B cell (primary cell): Measurements from ENCODE around the gene CCDC34. TPM values are rescaled to one million over a fixed set of nuclear protein-coding genes. Genes with fewer than 3 reads are reported as not detected.

Experiments
- ATAC-seq: fragments of 200-7000 bp; cut with Tn5 transposase; one replicate; pipeline ENCODE4 v1.10.0; 2021; ENCODE audit warnings: low read depth, mild to moderate bottlenecking, moderate number of reproducible peaks, moderate library complexity
- CTCF ChIA-PET: fragments of 350-600 bp; sonication (Branson Sonifier 250); formaldehyde crosslinking; loops from one replicate; lab custom pipeline; 2021; ENCODE audit warnings: antibody characterized with exemption, inconsistent platforms; lab: Charles Lee
- POLR2A ChIA-PET: fragments of 350-600 bp; sonication (Branson Sonifier 250); formaldehyde crosslinking; loops from one replicate; lab custom pipeline; 2021; ENCODE audit warnings: antibody characterized with exemption; lab: Charles Lee
- DNase-seq: peaks from one replicate; pipeline ENCODE4 v3.0.0; 2013
- H2AFZ ChIP-seq: 2 replicates; pipeline ENCODE4 v1.6.1; 2012; ENCODE audit warnings: mild to moderate bottlenecking, low read depth, low read length; ENCODE audit not compliant: insufficient read depth, poor library complexity, severe bottlenecking
- H3K27ac ChIP-seq, 2 donors: 1 replicate in 1 of 2; 2 replicates in 1 of 2; pipeline ENCODE4 v1.5.1; 2012 to 2013; ENCODE audit warnings: low read length in 2 of 2, mild to moderate bottlenecking in 2 of 2, moderate library complexity in 1 of 2
- H3K27me3 ChIP-seq, 4 experiments: fragments of 200-600 bp in 1 of 4; sonication (generic) in 1 of 4; replicated peaks in 1 of 4; 1 replicate in 2 of 4; 2 replicates in 2 of 4; pipeline versions ENCODE4 v1.6.1 to v1.7.0; 2013 to 2016; ENCODE audit warnings: low read length in 3 of 4, mild to moderate bottlenecking in 2 of 4, mixed read lengths in 1 of 4, moderate library complexity in 1 of 4; ENCODE audit not compliant: insufficient read depth in 4 of 4, control insufficient read depth in 3 of 4; ENCODE audit errors: control extremely low read depth in 1 of 4
- H3K36me3 ChIP-seq, 2 experiments: replicated peaks in 1 of 2; 1 replicate in 1 of 2; 2 replicates in 1 of 2; pipeline versions ENCODE4 v1.6.1 to v1.7.1; 2013; ENCODE audit warnings: low read length in 1 of 2; ENCODE audit not compliant: insufficient read depth in 2 of 2, control insufficient read depth in 1 of 2; ENCODE audit errors: control extremely low read depth in 1 of 2, extremely low read depth in 1 of 2
- H3K4me1 ChIP-seq, 2 donors: fragments of 200-600 bp in 1 of 2; sonication (generic) in 1 of 2; 1 replicate in 1 of 2; 2 replicates in 1 of 2; pipeline versions ENCODE4 v1.5.1 to v1.6.1; 2013 to 2017; ENCODE audit warnings: low read length in 2 of 2; ENCODE audit not compliant: control insufficient read depth in 2 of 2, insufficient read depth in 2 of 2
- H3K4me2 ChIP-seq: replicated peaks from 2 replicates; pipeline ENCODE3; 2012; ENCODE audit warnings: mild to moderate bottlenecking, low read depth, low read length; ENCODE audit not compliant: poor library complexity, severe bottlenecking
- H3K4me3 ChIP-seq, 5 experiments: fragments of 200-600 bp in 1 of 5; sonication (generic) in 1 of 5; 1 replicate in 3 of 5; 2 replicates in 2 of 5; pipeline versions ENCODE4 v1.5.1 to v1.7.0; 2011 to 2016; ENCODE audit warnings: low read length in 4 of 5, mild to moderate bottlenecking in 4 of 5, low read depth in 2 of 5, control low read depth in 1 of 5, moderate library complexity in 1 of 5; ENCODE audit not compliant: insufficient read depth in 1 of 5; ENCODE audit errors: control extremely low read depth in 1 of 5, extremely low read depth in 1 of 5
- H3K79me2 ChIP-seq: fragments of 200-600 bp; sonication (generic); one replicate; pipeline ENCODE4 v1.6.0; 2016; ENCODE audit warnings: low read length; ENCODE audit not compliant: control insufficient read depth, insufficient read depth
- H3K9ac ChIP-seq: fragments of 200-600 bp; sonication (generic); 2 replicates; pipeline ENCODE4 v1.6.1; 2017; ENCODE audit warnings: mild to moderate bottlenecking, low read length, moderate library complexity
- H3K9me3 ChIP-seq, 3 donors: one replicate each; pipeline versions ENCODE4 v1.6.1 to v1.7.1; 2013; ENCODE audit warnings: low read length in 2 of 3; ENCODE audit not compliant: control insufficient read depth in 2 of 3, insufficient read depth in 1 of 3; ENCODE audit errors: control extremely low read depth in 1 of 3
- H4K20me1 ChIP-seq: 2 replicates; pipeline ENCODE4 v1.6.0; 2012; ENCODE audit warnings: mild to moderate bottlenecking, low read length; ENCODE audit not compliant: insufficient read depth, control insufficient read depth, poor library complexity, severe bottlenecking
- H3K27ac Mint-ChIP-seq: one replicate; pipeline ENCODE4 v1.8.0; 2021; ENCODE audit warnings: mixed read lengths
- H3K27me3 Mint-ChIP-seq: one replicate; pipeline ENCODE4 v1.8.0; 2021; ENCODE audit warnings: mixed read lengths
- H3K4me1 Mint-ChIP-seq: one replicate; pipeline ENCODE4 v1.8.0; 2021; ENCODE audit warnings: mixed read lengths
- H3K4me3 Mint-ChIP-seq: one replicate; pipeline ENCODE4 v1.8.0; 2021; ENCODE audit warnings: mixed read lengths
- H3K9me3 Mint-ChIP-seq: one replicate; pipeline ENCODE4 v1.8.0; 2022; ENCODE audit warnings: mixed read lengths; ENCODE audit not compliant: insufficient read depth
- EZH2 ChIP-seq: IDR thresholded peaks from 2 replicates; pipeline ENCODE4 v1.6.1; 2012; ENCODE audit warnings: borderline replicate concordance, low read depth, mild to moderate bottlenecking, moderate library complexity, low read length; ENCODE audit not compliant: insufficient read depth, poor library complexity, severe bottlenecking
- WGBS: methylation state at CpG from one replicate; pipeline ENCODE4 v1.1.5; 2013; ENCODE audit warnings: missing lambda C conversion rate; ENCODE audit not compliant: insufficient coverage; 5-methylcytosine and 5-hydroxymethylcytosine counted together
- intact Hi-C: fragments of 100-400 bp; cut with micrococcal nuclease; formaldehyde crosslinking; loops from one replicate; pipeline ENCODE4 v1.10.0; 2022
- polyA plus RNA-seq: library from polyadenylated mRNA; depleted of rRNA; stranded (reverse); fragments of >200 nt; gene quantifications from 2 replicates; pipeline ENCODE4 v1.2.3, GENCODE V29; 2012
- total RNA-seq, 2 donors: library from RNA; stranded (reverse); fragments of 120-200 nt in 1 of 2; gene quantifications; 1 replicate in 1 of 2; 2 replicates in 1 of 2; pipeline versions ENCODE4 v1.2.3 to v1.2.4, GENCODE V29; 2013 to 2022
- TF ChIP-seq, protein P1 (sequence below): fragments of 200-600 bp; IDR thresholded peaks from one replicate; pipeline ENCODE4 v1.8.0; 2022; ENCODE audit warnings: antibody characterized with exemption, mild to moderate bottlenecking

The CCDC34 gene
- total and polyA plus RNA-seq, 2 donors (not counting 1 experiment from before 2014, with no cell fraction given): 0.94 to 4.1 TPM

DNA sequence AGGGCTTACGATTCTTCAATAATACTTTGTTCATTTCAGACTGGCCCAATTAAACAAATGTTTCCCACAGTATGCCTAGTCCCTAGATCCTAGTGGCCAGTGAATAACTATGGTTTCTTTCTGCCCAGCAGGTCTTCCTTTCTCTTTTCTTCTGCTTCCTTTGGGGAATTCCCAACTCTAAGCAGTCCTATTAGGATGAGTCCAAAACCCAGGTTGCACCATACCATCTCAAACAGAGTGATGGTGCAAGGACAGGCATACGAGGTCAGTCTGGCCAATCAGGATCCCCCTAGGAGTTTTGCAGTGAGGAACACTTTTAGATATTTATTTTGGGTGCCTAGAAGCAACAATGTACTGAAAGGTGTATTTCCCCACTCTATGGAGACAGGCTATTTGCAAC is 41.4 kb upstream of the CCDC34 start:
- H3K36me3 ChIP-seq: no peaks in the 10 kb centered on the region
- Mint-ChIP-seq H3K27me3 (no peaks in the 10 kb centered on the region), H3K27ac (no peak overlapping the region), H3K4me3 (no peak overlapping the region), H3K9me3 (no peaks in the 10 kb centered on the region), H3K4me1 (no peaks in the 10 kb centered on the region)
- H3K4me1 ChIP-seq: no peaks in the 10 kb centered on the region
- no peaks in the 10 kb centered on the region for H3K79me2 ChIP-seq
- H3K9me3 ChIP-seq: no peaks in the 10 kb centered on the region
- no peak for ATAC-seq
- no peak overlapping the region for H3K9ac ChIP-seq
- POLR2A ChIA-PET: no interaction called here
- intact Hi-C loops: no loop called here
- CTCF ChIA-PET: no interaction called here
- H3K27ac ChIP-seq: no peak overlapping the region
- no peak overlapping the region for H2AFZ ChIP-seq
- H3K4me2 ChIP-seq: no peak overlapping the region
- H3K27me3 ChIP-seq: no peaks in the 10 kb centered on the region
- no peak for DNase-seq
- 90% methylated on average over 2 of the region's 2 CpGs for WGBS
- no peak for TF ChIP-seq EZH2
- TF ChIP-seq, protein P1, sequence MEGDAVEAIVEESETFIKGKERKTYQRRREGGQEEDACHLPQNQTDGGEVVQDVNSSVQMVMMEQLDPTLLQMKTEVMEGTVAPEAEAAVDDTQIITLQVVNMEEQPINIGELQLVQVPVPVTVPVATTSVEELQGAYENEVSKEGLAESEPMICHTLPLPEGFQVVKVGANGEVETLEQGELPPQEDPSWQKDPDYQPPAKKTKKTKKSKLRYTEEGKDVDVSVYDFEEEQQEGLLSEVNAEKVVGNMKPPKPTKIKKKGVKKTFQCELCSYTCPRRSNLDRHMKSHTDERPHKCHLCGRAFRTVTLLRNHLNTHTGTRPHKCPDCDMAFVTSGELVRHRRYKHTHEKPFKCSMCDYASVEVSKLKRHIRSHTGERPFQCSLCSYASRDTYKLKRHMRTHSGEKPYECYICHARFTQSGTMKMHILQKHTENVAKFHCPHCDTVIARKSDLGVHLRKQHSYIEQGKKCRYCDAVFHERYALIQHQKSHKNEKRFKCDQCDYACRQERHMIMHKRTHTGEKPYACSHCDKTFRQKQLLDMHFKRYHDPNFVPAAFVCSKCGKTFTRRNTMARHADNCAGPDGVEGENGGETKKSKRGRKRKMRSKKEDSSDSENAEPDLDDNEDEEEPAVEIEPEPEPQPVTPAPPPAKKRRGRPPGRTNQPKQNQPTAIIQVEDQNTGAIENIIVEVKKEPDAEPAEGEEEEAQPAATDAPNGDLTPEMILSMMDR: no peak
- H4K20me1 ChIP-seq: no peaks in the 10 kb centered on the region
- no peak overlapping the region for H3K4me3 ChIP-seq

DNA sequence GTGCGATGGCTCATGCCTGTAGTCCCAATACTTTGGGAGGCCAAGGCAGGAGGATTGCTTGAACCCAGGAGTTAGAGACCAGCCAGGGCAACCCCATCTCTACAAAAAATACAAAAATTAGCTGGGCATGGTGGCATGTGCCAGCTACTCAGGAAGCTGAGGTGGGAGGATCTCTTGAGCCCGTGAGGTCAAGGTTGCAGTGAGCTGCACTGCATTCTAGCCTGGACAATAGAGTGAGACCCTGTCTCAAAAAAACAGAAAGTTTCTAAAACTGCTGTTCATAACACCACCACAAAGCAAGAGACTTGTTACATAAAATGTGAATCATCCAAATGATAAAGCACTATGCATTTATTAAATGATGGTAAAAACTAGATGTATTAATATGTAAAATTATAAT is 40.2 kb upstream of the CCDC34 start:
- Histone ChIP-seq H3K4me2 (no peak overlapping the region), H3K4me1 (no peaks in the 10 kb centered on the region), H3K9me3 (no peaks in the 10 kb centered on the region), H2AFZ (no peak overlapping the region), H3K27me3 (no peaks in the 10 kb centered on the region), H3K36me3 (no peaks in the 10 kb centered on the region), H3K4me3 (no peak overlapping the region), H4K20me1 (no peaks in the 10 kb centered on the region), H3K79me2 (no peaks in the 10 kb centered on the region), H3K9ac (no peak overlapping the region), H3K27ac (no peak overlapping the region)
- no peak for DNase-seq
- WGBS: no CpG with 5 or more reads among the region's 2 CpGs
- H3K27me3 Mint-ChIP-seq: no peaks in the 10 kb centered on the region
- intact Hi-C loops: no loop called here
- no peak overlapping the region for H3K27ac Mint-ChIP-seq
- POLR2A ChIA-PET: no interaction called here
- H3K4me3 Mint-ChIP-seq: no peak overlapping the region
- CTCF ChIA-PET: no interaction called here
- H3K9me3 Mint-ChIP-seq: no peaks in the 10 kb centered on the region
- ATAC-seq: no peak
- TF ChIP-seq, protein P1: no peak
- TF ChIP-seq EZH2: no peak
- no peaks in the 10 kb centered on the region for H3K4me1 Mint-ChIP-seq
